Rectal smooth muscle tissue (tissue), 1 donor: ENCODE measurements around the gene COL16A1.

Source experiments
- H3K27ac ChIP-seq: one replicate; pipeline ENCODE4 v1.7.0; 2013; ENCODE audit warnings: low read depth, low read length, inconsistent platforms
- H3K27me3 ChIP-seq: one replicate; pipeline ENCODE4 v1.7.0; 2013; ENCODE audit warnings: low read length; ENCODE audit not compliant: control insufficient read depth, insufficient read depth
- H3K36me3 ChIP-seq: one replicate; pipeline ENCODE4 v1.7.0; 2013; ENCODE audit warnings: low read length; ENCODE audit not compliant: control insufficient read depth, insufficient read depth
- H3K4me1 ChIP-seq: one replicate; pipeline ENCODE4 v1.7.0; 2013; ENCODE audit warnings: low read length; ENCODE audit not compliant: control insufficient read depth, insufficient read depth
- H3K4me3 ChIP-seq: one replicate; pipeline ENCODE4 v1.7.0; 2013; ENCODE audit warnings: low read length
- H3K9ac ChIP-seq: one replicate; pipeline ENCODE4 v1.7.0; 2013; ENCODE audit warnings: low read length

The COL16A1 gene

DNA sequence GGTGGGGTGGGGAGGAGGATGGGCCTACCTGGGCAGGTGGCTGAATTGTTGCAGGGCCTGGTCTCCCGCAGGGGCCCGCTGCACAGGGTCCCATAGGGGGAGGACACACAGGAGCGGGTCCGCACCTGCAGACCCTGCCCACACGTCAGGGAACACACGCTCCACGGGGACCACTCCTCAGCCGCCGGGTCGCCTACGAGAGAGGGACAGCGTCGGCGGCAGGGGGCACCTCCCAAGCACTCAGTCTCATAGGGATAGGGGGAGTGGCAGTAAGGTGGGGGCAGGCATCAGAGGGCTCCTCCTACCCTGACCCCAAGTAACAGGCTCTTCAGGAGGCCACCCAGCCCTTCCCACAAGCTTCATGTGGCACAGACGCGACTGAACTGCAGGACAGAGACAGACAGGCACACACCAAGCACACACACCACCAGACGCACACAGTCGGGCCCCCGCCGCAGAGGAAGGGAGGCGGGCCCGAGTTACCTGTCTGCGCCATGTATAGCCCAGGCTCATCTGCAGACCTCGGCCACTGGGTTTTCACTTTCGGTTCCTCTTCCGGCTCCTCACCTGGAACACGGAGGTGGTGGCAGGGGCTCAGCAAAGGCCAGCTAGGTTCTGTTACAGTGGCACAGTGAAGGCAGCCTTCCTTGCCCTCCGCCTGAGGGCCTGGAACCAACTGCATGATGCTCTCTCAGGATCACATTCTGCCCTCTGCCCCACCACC lies 40.5 kb upstream of the COL16A1 start:
- Histone ChIP-seq H3K36me3 (no peaks in the 10 kb centered on the region), H3K27ac (no peak overlapping the region), H3K27me3 (no peaks in the 10 kb centered on the region), H3K4me1 (no peaks in the 10 kb centered on the region), H3K4me3 (no peak overlapping the region), H3K9ac (no peak overlapping the region)

- Histone ChIP-seq H3K4me1 (no peaks in the 10 kb centered on the region), H3K36me3 (no peaks in the 10 kb centered on the region), H3K4me3 (no peak overlapping the region), H3K9ac (no peak overlapping the region), H3K27me3 (no peaks in the 10 kb centered on the region), H3K27ac (no peak overlapping the region)
Observed at GRCh38 chr1:31742462-31743212, 38.8 kb upstream of the COL16A1 start.

DNA sequence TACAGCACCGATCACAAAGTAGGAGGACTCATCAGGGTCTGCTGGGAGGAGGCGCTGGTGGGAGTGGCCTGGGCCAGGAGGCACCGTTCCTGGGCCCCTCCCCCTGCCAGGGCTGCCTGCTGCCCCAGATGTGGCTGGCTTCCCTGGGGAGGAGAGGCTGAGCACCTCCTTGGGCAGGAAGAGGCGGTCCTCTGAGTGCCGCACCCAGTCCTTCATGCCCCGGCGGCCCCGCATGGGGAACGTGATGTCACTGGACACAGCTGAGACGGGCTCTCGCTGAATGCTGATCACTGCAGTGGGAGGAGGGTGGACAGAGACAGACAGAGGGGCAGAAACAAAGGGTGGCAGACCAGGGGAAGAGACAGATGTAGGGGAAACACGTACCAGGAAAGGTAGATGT lies 35.5 kb upstream of the COL16A1 start:
- no peak overlapping the region for H3K9ac ChIP-seq
- no peak overlapping the region for H3K27ac ChIP-seq
- H3K4me3 ChIP-seq = no peak overlapping the region
- no peaks in the 10 kb centered on the region for H3K27me3 ChIP-seq
- H3K36me3 ChIP-seq = no peaks in the 10 kb centered on the region
- H3K4me1 ChIP-seq = no peaks in the 10 kb centered on the region

DNA sequence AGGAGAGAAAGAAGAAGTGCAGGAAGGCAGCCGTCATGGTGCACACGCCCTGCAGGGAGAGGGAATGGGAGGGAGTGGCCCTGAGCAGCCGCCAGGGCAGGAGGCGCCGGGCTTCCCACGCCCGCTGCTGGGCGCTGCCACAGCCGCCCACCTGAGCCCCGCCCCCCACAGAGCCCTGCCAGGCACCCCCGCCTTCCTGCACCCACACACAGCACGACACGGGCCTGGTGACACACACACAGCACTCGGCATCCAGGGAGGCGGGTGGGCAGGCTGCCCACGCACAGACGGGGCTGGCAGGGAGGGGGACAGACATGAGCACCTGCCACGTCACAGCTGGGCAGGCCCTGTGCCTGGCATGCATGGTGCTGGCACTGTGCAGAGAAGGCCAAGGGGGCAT lies 32.9 kb upstream of the COL16A1 start:
- Histone ChIP-seq H3K4me1 (no peaks in the 10 kb centered on the region), H3K27me3 (no peaks in the 10 kb centered on the region), H3K27ac (no peak overlapping the region), H3K9ac (no peak overlapping the region), H3K4me3 (no peak overlapping the region), H3K36me3 (no peaks in the 10 kb centered on the region)

DNA sequence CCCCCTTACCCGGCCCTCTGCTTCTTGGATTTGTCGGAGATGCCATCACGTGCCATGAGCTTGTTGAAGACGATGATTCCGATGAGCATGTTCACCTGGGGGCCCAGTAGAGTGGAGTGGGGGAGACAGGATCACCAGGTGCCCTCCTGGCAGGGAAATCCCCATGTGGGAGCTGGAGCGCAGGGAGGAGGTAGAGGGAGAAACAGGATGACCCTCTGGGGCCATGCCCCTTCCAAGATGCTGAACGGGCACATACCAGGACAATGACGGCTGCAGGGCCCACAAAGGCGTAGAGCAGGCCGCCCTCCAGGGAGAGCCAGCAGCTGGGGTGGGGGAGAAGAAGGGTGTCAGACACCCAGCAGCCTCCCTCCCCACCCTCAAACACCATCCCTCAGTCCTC lies 31.8 kb upstream of the COL16A1 start:
- no peak overlapping the region for H3K4me3 ChIP-seq
- H3K4me1 ChIP-seq = no peaks in the 10 kb centered on the region
- no peaks in the 10 kb centered on the region for H3K27me3 ChIP-seq
- H3K27ac ChIP-seq = no peak overlapping the region
- H3K9ac ChIP-seq = no peak overlapping the region
- H3K36me3 ChIP-seq = no peaks in the 10 kb centered on the region

- H3K27ac ChIP-seq = no peak overlapping the region
- H3K4me3 ChIP-seq = no peak overlapping the region
Observed at GRCh38 chr1:31734582-31735107, 30.8 kb upstream of the COL16A1 start.

GRCh38 chr1:31733389-31734219 lies 29.8 kb upstream of the COL16A1 start:
- H3K27me3 ChIP-seq = no peaks in the 10 kb centered on the region
- H3K27ac ChIP-seq = no peak overlapping the region
- no peaks in the 10 kb centered on the region for H3K36me3 ChIP-seq
- H3K4me3 ChIP-seq = no peak overlapping the region
- H3K4me1 ChIP-seq = no peaks in the 10 kb centered on the region
- H3K9ac ChIP-seq = no peak overlapping the region

More at GRCh38 chr1:31734582-31735107, 30.8 kb upstream of the COL16A1 start:
- Histone ChIP-seq H3K9ac (no peak overlapping the region), H3K36me3 (no peaks in the 10 kb centered on the region), H3K27me3 (no peaks in the 10 kb centered on the region), H3K4me1 (no peaks in the 10 kb centered on the region)

- Histone ChIP-seq H3K4me3 (no peak overlapping the region), H3K27me3 (no peaks in the 10 kb centered on the region), H3K27ac (no peak overlapping the region), H3K4me1 (no peaks in the 10 kb centered on the region), H3K36me3 (no peaks in the 10 kb centered on the region), H3K9ac (no peak overlapping the region)
Observed at GRCh38 chr1:31732751-31733289, 29.0 kb upstream of the COL16A1 start.

- H3K36me3 ChIP-seq = no peaks in the 10 kb centered on the region
- no peak overlapping the region for H3K9ac ChIP-seq
- H3K4me3 ChIP-seq = no peak overlapping the region
- H3K4me1 ChIP-seq = no peaks in the 10 kb centered on the region
- no peaks in the 10 kb centered on the region for H3K27me3 ChIP-seq
- no peak overlapping the region for H3K27ac ChIP-seq
Observed at GRCh38 chr1:31732343-31732742, 28.5 kb upstream of the COL16A1 start.

DNA sequence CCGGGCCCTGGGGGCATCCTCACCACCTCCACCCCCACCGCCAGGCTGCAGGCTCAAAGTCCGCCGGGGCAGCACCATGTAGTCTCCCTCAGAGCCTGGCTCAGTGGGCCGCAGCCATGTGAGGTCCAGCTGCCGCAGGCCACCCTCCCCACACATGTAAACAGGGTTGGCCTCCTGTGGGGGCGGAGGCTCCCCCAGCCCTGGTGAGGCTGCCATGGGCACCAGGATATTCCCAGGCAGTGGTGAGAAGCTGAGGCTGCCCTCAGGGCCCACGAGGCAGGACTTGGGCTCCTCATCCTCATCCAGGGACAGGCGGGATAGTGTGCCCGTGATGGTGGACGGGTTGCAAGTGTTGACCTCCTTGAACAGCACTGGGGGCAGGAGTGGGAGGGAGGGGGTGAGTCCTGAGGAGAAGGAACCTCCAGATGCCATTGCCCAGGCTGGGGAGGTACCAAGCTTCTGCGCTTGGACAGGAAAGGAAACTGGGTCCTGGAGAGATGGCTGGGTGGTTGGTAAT lies 27.3 kb upstream of the COL16A1 start:
- Histone ChIP-seq H3K4me3 (no peak overlapping the region), H3K4me1 (no peaks in the 10 kb centered on the region), H3K27ac (no peak overlapping the region), H3K9ac (no peak overlapping the region), H3K36me3 (no peaks in the 10 kb centered on the region), H3K27me3 (no peaks in the 10 kb centered on the region)

DNA sequence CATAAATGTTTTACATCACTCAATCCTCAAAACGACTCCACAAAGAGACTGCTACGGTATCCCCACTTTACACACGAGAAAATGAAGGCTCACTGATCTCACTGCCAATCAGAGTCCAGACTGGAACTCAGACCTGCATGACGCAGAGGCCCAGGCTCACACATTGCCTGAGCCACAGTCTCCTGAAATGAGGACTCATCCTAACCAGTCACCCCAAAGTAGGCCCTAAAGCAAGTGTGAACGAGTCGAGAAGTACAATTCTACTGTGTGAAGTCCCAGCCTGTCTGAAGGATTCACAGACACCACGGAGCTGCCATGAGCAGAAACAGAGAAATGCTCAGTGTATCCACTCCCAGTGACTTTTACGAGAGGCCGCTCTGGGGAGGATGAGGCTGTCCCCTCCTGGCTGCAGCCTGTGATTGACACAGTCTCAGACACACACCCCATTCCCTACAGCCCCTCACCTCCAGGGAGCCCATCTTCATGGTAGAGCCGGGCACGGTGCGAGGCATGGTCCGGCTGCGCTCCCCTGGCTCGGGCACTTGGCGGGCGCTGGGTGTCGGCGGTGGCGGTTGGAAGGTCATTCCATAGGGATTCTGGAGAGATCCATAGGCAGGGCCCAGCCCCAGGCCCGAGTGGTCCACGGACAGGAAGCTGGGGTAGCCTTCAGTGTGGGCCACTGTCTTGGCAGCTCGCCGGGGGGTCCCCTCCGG lies 26.7 kb upstream of the COL16A1 start:
- Histone ChIP-seq H3K4me3 (no peak overlapping the region), H3K36me3 (no peaks in the 10 kb centered on the region), H3K9ac (no peak overlapping the region), H3K4me1 (no peaks in the 10 kb centered on the region), H3K27ac (no peak overlapping the region), H3K27me3 (no peaks in the 10 kb centered on the region)
